HG03457 (cell line): Measurements from ENCODE around the gene NPRL2.

ENCODE experiments used
- ATAC-seq: cut with Tn5 transposase; IDR thresholded peaks from one replicate; pipeline ENCODE4 v1.9.1; 2021; ENCODE audit warnings: moderate number of reproducible peaks; ENCODE audit not compliant: unreplicated experiment

NPRL2 gene

GRCh38 chr3:50373146-50374051 is 22.8 kb upstream of the NPRL2 start:
- ATAC-seq: no peak

- no peak for ATAC-seq
Observed at GRCh38 chr3:50372349-50372748, 21.8 kb upstream of the NPRL2 start.

DNA sequence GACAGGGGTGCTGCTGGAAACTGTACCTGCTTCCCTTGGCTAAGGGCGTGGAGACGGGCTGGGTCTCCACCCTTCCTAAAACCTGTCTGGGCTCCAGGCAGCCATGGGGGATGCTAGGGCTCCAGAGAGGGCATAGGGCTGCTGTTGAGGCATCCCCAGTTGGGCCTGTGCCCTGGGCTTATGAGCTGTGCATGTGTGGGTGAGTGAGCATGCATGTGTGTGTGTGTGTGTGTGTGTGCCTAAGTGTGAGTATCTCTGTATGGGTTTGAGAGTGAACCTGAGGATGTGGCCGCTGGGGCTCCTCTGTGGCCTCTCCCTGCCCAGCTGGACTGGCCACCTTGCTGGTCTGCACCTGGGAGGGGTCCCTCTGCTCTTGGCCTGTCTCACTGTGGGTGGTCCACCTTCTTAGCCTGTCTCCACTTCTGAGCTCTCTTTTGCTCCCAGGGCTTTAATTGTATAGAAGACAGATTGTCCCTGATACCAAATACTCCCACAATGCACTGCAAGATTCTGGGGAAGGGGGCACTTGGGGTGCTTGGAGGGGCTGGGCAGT is 20.6 kb upstream of the NPRL2 start:
- no peak for ATAC-seq

DNA sequence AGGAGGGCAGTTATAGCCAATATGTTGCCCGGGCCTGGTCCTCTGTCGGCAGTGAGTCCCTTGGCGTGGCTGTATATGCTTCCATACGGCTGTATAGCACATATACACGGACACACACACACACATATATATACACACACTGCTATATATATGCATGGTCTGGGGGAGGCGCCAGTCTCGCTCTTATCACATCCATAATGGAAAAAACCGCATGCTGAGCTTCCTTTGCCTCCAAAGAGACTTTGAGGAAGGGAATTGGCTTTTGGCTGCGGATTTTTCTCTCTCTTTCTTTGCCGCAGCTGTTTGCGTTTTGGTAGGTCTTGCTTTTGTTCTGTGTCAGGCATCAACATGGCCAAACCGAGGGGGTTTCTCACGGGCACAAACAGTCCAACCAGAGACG is 20.0 kb upstream of the NPRL2 start:
- ATAC-seq: no peak

DNA sequence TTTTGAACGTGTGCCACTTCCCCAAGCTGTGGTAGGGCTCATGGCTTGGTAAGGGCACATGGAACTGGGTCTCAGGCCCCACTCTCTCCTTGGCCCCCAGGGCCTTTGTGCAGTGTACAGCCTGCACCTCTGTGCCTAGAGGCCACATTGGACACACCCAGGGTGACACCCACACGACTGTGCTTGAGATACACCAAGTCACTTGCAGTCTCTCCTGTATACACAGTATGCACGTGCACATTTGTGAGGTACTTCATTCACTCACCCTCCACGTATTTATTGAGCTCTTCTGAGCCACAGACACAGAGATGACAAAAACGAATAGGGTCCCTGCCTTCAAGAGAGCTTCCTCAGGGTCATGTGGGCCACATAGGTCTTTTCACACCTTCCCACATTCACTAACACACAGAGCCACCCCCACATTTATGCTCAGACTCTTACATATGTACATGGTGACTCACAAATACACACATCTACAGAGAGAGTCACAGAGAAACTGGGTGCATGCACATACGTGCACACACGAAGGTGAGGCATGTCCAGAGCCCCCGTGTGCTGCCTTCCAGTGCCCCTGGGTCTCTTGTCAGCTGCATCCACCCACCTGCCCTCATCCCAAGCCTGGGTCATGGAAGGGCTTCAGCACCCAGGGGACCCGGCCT is 18.6 kb upstream of the NPRL2 start:
- no peak for ATAC-seq

DNA sequence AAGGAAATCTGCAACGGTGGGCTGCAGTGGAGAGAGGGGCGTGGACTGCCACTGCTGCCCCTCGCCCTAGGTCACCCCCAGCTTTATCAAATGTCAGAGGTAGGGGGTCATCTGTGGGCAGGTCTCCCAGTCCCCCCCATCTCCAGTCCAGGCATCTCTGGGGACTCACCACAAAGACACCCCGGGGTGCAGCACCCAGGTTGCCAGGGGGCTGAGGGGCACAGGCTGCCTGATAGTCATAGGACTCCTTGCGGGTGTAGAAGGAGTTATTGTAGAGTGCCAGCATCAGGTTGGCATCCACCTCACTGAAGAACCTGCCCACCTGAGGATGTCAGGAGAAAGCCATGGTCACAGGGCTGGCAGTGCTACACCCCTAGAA is 15.3 kb upstream of the NPRL2 start:
- no peak for ATAC-seq

DNA sequence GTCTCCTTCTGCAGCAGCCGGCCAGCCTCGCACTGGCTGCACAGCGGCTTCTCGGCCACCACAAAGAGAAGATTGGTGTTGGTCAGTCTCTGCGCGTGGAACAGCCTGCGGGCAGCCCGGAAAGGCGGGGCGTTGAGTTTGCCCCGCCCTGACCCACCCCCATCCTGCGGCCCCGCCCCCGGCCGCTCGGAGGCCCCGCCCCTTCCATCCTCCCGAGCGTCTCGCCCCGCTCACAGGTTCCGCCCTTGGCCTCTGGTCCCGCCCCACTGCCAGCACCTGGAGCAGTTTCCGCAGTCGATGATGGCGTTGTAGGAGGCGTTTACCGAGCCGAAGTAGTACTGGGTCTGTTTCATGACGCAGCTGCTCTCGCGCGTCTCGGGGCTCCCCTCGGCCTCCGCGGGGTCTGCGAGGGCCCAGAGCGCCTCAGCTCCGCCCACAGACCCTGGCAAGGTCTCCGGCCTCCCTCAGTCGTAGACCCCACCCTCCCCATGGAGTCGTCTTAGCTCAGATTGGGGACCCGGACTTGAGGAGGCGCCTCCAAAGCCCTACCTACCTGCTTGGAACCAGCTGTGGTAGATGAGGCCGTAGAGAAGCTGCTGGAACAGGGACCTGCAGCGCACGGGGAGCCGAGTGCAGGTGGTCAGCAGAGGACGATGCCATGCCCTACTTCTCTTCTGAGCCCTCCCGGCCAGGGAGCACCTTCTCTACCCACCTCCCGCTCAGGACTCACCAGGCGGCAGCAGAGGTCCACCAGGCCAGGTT is 14.7 kb upstream of the NPRL2 start:
- ATAC-seq: peak; percentile 61

DNA sequence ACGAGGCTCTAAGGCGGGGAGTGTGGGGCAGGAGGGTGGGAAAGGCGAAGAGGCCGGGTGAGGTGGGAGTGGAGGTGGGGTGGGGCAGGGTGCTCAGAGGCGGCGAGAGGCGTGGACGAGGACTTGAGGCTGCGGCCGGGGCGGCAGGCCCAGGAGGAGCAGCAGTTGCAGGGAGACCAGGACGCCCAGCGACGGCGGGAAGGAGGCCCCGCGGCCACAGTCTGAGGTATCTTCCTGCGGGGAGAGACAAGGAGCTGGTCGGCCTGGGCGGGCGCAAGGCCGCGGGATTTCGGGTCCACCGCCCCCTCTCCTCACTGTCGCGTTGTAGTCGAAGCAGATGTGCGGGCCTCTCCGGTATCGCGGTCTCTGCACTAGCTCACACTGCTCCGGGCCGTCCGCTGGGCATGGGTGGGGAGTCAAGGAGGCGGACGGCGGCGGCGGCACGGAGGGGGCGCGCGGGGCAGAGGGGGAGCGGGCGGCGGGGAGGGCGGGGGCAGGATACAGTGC is 14.1 kb upstream of the NPRL2 start:
- no peak for ATAC-seq

DNA sequence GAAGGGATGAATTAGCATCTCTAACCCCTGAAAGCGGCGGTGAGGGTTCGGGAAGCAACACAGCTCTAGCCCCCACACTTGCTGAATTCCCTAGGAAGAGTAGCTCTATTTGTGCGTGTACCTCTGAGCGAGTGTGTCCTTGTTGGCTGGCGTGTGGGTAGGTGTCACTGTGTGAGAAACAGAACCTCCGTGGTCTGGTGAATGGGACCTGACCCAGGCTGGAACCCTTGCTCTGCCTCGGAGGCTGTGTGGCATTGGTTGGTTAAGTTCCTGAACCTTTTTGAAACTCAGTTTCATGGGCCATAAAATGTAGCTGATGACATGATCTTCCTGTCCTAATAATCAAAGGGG is 9.2 kb upstream of the NPRL2 start:
- ATAC-seq: no peak

DNA sequence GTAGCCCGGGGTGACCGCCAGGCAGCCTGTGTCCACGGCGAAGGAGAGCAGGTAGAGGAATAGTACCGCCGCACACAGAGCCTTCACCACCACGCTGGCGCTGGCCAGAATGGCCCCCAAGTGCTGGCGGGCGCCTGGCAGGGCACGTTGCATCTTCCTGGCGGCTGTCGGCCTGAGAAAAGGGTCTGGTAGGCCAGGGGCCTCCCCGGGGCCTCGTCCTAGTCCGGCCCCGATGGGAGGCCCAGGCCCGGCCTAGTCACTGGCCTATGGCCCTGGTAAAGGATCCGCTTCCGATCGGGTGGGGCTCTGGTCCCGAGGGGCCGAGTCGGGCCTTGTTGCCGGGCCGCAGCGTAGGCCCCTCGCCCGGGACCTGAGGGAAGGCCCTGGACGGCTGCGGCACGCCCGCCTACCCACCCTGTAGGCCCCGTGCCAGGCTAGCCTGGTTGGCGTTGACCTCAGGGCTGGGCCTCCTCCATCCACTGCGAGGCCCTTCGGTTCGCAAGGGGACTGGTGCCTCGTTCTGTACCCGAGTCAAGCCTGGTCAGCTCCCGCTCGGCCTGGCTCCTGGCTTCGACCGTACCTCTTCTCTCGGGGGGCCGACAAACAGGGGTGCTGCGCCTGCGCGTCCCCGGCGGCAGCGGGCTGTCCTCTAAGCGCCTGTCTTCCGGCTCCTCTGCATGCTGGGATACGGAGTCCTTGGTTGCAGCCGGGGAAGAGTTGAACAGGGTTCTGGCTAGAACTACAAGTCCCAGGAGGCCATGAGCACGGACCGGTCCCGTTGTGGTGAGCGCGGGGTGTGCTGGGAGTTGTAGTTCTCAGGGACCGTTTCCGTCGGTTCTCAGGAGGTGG is 8.6 kb upstream of the NPRL2 start, which contains the start of gene TMEM115:
Gene TMEM115 (minus strand): TSS at position 611 of the 849 bp plus-strand sequence. CDS start 458 bp downstream, at position 153.
- ATAC-seq: peak; percentile 89

DNA sequence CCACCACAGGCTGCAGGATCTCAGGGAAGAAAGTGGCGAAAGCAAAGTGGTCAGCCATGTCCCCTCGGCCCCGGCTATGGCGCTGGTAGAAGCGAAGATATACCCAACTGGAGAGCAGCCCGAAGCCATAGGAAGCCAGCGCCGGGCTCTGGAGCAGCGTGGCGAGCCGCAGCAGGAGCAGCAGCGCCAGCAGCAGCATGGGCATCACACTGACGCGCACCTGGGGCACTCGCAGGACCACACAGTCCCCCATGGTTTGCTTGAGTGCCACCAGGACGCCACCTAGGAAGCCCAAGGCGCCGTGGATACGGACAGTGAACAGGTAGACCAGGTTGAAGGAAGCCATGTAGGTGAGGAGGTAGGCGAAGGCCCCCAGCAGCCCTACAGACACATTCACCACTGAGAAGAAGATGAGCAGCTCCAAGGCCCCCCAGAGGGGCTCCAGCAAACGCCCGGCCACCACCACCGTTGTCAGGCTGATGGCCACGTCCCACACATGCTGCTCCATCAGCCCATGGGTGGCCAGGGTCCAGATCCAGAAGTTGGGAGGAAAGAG is 7.9 kb upstream of the NPRL2 start:
- ATAC-seq: no peak

GRCh38 chr3:50357481-50357880 is 6.9 kb upstream of the NPRL2 start:
- ATAC-seq: no peak

GRCh38 chr3:50356553-50356952 is 6.0 kb upstream of the NPRL2 start:
- ATAC-seq: no peak

DNA sequence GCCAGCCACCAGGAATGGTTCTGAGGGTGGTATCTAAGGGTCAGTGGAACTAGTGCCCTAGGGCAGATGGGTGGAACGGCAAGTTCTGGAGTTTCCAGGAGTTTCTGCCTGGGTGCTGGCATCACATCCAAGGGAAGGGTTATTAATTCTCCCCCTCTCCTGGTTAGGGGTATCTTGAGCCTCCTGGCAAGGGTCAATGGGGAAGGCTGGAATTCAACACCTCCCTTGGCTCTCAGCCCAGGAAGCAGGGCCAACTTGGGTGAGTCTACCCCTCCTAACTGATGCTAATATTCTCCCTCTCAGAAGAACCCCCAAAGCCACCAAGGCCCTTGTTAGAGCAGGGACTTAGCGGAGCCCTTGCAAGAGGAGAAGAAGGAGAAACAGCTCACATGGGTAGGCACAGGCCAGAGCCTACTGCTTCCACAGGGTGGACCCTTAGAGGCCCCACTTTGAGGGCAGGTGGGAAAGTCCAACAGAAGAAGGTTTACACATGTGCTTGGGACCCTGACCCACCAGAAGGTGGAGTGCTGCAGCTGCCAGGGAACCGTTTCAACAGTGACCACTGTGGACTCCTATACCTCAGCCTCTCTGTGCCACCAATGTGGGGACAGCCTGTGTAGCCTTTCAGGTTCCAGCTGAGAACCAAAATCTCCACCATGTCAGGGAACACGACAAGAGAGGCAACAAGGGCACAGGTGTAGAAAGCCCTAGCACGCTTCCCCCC is 5.4 kb upstream of the NPRL2 start:
- ATAC-seq: no peak

DNA sequence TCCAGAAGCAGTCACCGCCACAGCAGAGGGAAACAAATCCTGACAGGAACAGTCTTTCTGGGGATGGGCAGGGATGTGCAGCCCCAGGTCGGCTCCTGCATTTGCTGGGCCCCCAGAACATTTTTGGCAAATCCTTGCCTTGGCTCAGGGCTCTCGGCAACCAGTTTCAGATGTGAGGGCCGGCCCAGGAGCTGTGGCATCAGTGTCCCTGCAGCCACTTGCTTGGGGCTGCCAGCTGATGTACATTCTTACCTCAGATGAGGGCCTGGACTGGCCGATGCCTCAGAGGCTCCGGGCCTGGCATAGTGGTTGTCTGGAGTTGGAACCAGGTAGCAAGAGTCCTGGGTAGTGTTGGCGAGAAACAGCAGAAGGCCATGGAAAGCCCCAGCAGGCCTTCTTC is 4.3 kb upstream of the NPRL2 start:
- no peak for ATAC-seq

DNA sequence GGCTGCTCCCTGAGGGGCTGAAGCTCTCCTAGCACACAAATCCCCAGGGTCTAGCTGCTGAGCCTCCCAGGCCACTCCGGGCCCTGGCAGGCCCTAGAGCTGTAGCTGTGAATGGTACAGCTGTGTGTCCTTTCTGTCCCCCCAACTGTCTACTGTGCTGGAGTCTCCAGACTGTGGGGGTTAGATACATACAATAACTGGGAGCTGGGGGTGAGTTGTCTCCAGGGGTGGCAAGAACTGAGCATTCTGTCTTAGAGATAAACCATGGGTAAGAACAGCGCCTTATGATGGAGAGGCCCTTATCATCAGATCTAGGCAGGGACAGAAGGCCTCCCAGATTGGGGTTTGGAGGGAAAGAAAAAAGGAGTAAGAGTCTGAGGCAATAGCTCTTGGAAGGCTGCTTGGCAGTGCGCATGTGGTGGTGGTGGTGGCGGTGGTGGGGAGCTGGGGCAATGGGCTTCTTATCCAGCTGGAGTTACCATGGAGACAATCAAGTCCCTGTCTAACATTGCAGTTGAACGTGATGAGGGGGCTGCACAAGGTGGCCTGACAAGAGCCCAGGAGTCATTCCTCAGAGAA is 3.7 kb upstream of the NPRL2 start:
- no peak for ATAC-seq

DNA sequence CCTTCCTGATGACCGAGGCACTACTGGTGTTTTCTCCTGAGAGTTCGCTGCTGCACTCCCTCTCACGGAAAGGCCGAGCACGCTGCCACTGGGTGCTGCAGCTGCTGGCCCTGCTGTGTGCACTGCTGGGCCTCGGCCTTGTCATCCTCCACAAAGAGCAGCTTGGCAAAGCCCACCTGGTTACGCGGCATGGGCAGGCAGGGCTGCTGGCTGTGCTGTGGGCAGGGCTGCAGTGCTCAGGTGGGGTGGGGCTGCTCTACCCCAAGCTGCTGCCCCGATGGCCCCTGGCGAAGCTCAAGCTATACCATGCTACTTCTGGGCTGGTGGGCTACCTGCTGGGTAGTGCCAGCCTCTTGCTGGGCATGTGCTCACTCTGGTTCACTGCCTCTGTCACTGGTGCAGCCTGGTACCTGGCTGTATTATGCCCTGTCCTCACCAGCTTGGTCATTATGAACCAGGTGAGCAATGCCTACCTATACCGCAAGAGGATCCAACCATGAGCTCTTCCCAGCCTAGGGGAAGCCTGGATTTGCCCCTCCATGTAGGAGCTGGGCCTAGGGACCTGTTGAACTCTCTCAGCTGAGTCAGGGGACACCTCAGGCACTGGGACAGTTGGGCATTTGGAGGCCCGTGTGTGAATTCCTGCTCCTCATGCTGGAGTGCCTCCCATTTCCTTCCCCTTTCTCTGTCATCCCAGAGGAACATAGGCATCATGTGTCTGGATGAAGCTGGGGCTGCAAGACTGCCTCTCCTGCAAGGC is 2.9 kb upstream of the NPRL2 start:
- ATAC-seq: no peak

GRCh38 chr3:50352781-50353180 is 2.2 kb upstream of the NPRL2 start:
- no peak for ATAC-seq
